Esophagus muscularis mucosa (tissue), 4 donors: ENCODE data around the gene ELAC1. TPM values are rescaled to one million over a fixed set of nuclear protein-coding genes. Genes with fewer than 3 reads are reported as not detected.

Experiments
- DNase-seq: peaks from one replicate; pipeline ENCODE4 v3.0.0-alpha.2; 2017; ENCODE audit errors: extremely low spot score
- H3K27ac ChIP-seq, 4 donors: fragments of 200-600 bp; sonication (generic); replicated peaks in 1 of 4; 1 replicate in 3 of 4; 2 replicates in 1 of 4; pipeline ENCODE4 v1.5.1; 2016 to 2019; ENCODE audit warnings: mild to moderate bottlenecking in 1 of 4
- H3K27me3 ChIP-seq, 4 donors: fragments of 200-600 bp; sonication (generic); one replicate each; pipeline versions ENCODE4 v1.5.1 to v1.6.0; 2016 to 2019
- H3K36me3 ChIP-seq, 4 donors: fragments of 200-600 bp; sonication (generic); one replicate each; pipeline ENCODE4 v1.5.1; 2016 to 2019
- H3K4me1 ChIP-seq, 4 donors: fragments of 200-600 bp; sonication (generic); one replicate each; pipeline ENCODE4 v1.5.1; 2016 to 2019
- H3K4me3 ChIP-seq, 4 donors: fragments of 200-600 bp; sonication (generic); 1 replicate in 2 of 4; 2 replicates in 2 of 4; pipeline ENCODE4 v1.5.1; 2016 to 2019; ENCODE audit warnings: mild to moderate bottlenecking in 4 of 4, moderate library complexity in 1 of 4
- H3K9me3 ChIP-seq, 4 donors: fragments of 200-600 bp; sonication (generic); 1 replicate in 3 of 4; 2 replicates in 1 of 4; pipeline ENCODE4 v1.5.1; 2016 to 2019
- EP300 ChIP-seq: sonication (generic); formaldehyde crosslinking; IDR thresholded peaks from one replicate; pipeline ENCODE4 v1.6.1; 2017; ENCODE audit warnings: antibody characterized with exemption
- POLR2A ChIP-seq: fragments of 450-650 bp; IDR thresholded peaks from one replicate; pipeline ENCODE4 v1.6.1; 2017; ENCODE audit warnings: antibody characterized with exemption, moderate library complexity, mild to moderate bottlenecking, low read depth
- POLR2AphosphoS5 ChIP-seq, 2 donors: sonication (generic); formaldehyde crosslinking; IDR thresholded peaks; one replicate each; pipeline ENCODE4 v1.6.1; 2017; ENCODE audit warnings: antibody characterized with exemption in 2 of 2
- WGBS: methylation state at CpG from one replicate; pipeline ENCODE4 v1.1.5; 2018; 5-methylcytosine and 5-hydroxymethylcytosine counted together
- intact Hi-C: fragments of 100-400 bp; cut with DNase I; formaldehyde crosslinking; loops from one replicate; pipeline ENCODE4 v1.15.1; 2023
- small RNA-seq, 3 donors: library from RNA; depleted of rRNA; stranded (forward); fragments of <200 nt; gene quantifications; one replicate each; pipeline ENCODE3, GENCODE V24; 2016
- total RNA-seq, 4 donors: library from RNA; depleted of rRNA; stranded (reverse); fragments of >200 nt; gene quantifications; one replicate each; pipeline versions ENCODE4 v1.1.0 to v1.2.1, GENCODE V29; 2016
- TF ChIP-seq, protein P1 (sequence below), 3 experiments: fragments of 200-600 bp in 2 of 3; fragments of 450-650 bp in 1 of 3; sonication (generic) in 2 of 3; IDR thresholded peaks; one replicate each; pipeline ENCODE4 v1.5.1; 2017 to 2019; ENCODE audit warnings: antibody characterized with exemption in 3 of 3, mild to moderate bottlenecking in 2 of 3, moderate library complexity in 1 of 3

ELAC1 gene
- total RNA-seq, 4 donors from 2014 or later, result 3.7 to 7.9 (median 4.0) TPM

DNA sequence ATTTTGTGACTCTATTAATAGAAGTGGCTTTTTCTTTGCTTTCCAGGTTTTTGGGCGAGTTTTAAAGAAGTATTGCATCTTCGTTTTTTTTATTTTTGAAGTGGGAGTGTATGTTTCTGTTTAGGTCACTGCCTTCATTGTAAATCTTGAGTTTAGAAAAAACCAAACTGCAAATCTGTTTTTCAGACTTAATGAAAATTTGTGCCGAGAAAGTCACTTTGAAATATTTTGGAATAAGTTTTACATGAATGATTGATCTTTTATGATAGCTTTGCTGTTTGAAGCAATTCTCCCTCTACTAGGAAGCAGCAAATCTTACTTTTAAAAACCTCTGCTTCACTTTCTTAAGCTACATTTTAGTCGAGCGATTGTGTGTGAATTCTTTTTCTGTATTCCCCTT is 64.4 kb downstream of the ELAC1 start:
- H3K9me3 ChIP-seq, result no peaks in the 10 kb centered on the region

DNA sequence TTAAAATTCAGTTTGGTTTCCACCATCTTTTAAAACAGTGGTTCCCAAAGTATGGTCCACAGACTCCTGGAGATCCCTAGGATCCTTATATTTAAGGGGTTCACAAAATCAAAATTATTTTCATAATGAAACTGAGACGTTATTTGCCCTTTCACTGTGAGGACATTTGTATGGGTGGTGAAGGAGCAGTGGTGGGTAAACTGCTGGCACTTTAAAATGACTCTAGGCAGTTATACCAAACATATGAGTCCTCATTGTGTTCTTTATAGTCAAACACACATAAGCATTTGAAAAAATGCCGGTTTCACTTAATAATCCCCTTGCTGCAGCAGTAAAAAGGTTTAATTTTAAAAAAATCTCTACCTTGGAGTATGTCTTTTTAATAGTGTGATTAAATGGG is 69.4 kb downstream of the ELAC1 start:
- Histone ChIP-seq H3K9me3 (no peaks in the 10 kb centered on the region), H3K36me3 (peaks cover 0 to 5% (median 0%) of the 10 kb centered on the region in 4 donors), H3K27ac (peak overlapping the region in 1 of 4 donors; percentile 9), H3K27me3 (no peaks in the 10 kb centered on the region), H3K4me1 (peaks cover 92 to 100% (median 100%) of the 10 kb centered on the region in 4 donors), H3K4me3 (no peak overlapping the region)
- intact Hi-C loops, result no loop called here
- no peak for DNase-seq
- TF ChIP-seq EP300 (no peak), POLR2AphosphoS5 (IDR thresholded peaks at IDR 0.05) (no peak), POLR2A (no peak)
- TF ChIP-seq, protein P1, sequence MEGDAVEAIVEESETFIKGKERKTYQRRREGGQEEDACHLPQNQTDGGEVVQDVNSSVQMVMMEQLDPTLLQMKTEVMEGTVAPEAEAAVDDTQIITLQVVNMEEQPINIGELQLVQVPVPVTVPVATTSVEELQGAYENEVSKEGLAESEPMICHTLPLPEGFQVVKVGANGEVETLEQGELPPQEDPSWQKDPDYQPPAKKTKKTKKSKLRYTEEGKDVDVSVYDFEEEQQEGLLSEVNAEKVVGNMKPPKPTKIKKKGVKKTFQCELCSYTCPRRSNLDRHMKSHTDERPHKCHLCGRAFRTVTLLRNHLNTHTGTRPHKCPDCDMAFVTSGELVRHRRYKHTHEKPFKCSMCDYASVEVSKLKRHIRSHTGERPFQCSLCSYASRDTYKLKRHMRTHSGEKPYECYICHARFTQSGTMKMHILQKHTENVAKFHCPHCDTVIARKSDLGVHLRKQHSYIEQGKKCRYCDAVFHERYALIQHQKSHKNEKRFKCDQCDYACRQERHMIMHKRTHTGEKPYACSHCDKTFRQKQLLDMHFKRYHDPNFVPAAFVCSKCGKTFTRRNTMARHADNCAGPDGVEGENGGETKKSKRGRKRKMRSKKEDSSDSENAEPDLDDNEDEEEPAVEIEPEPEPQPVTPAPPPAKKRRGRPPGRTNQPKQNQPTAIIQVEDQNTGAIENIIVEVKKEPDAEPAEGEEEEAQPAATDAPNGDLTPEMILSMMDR (IDR thresholded peaks at IDR 0.05), result no peak
- 45% methylated on average over 2 of the region's 2 CpGs for WGBS

More for the DNA sequence above, 64.4 kb downstream of the ELAC1 start:
- no peak for DNase-seq
- intact Hi-C loops, result loop anchor here (5.0 kb wide), 1 partner anchor 155 kb away; the partner anchor contains the start of gene ME2
- WGBS, result 16% methylated on average over 5 of the region's 5 CpGs
- no peaks in the 10 kb centered on the region for H3K27me3 ChIP-seq
- peaks cover 59 to 83% (median 78%) of the 10 kb centered on the region in 4 donors for H3K4me1 ChIP-seq
- peaks cover 0 to 5% (median 0%) of the 10 kb centered on the region in 4 donors for H3K36me3 ChIP-seq
- H3K4me3 ChIP-seq, result peak overlapping the region; percentile 60 to 94 (median 82)
- H3K27ac ChIP-seq, result peak overlapping the region in 3 of 4 donors; percentile 96 to 100 (median 99)
- TF ChIP-seq POLR2A (no peak), EP300 (no peak), POLR2AphosphoS5 (IDR thresholded peaks at IDR 0.05) (no peak)
- TF ChIP-seq, protein P1 (IDR thresholded peaks at IDR 0.05), result no peak

Small RNA genes lying within 50 kb of the gene (small RNA-seq; reads per million reads assigned to genes)
- gene RF00019, result 0 reads per million in 3 donors

Other genes with a start within 250 kb of the ELAC1 start
- 1 to 10 TPM in 1 of 4 donors, under 1 TPM in 3; 0.52 to 1.4 (median 0.83) TPM for gene MRO, start 148.0 kb upstream of the ELAC1 start, total RNA-seq
- gene ME2, start 88.9 kb upstream of the ELAC1 start, total RNA-seq, result 10 to 100 TPM; 46.1 to 62.8 (median 55.0) TPM
- 100 to 1,000 TPM; 113 to 168 (median 130) TPM for gene SMAD4, start 62.2 kb downstream of the ELAC1 start, total RNA-seq
- gene MEX3C, start 229.6 kb downstream of the ELAC1 start, total RNA-seq, result 10 to 100 TPM; 22.8 to 38.0 (median 30.3) TPM